GM19468 (cell line): Measurements from ENCODE around the gene RSKR.
"Not testable (repeated sequence)": the region's sequence is repeated elsewhere in the genome, so short reads cannot be mapped to it uniquely, and the experiment has no call there.

Experiments used
- ATAC-seq: cut with Tn5 transposase; IDR thresholded peaks from one replicate; pipeline ENCODE4 v1.9.1; 2021; ENCODE audit warnings: mild to moderate bottlenecking, moderate library complexity, moderate number of reproducible peaks; ENCODE audit not compliant: unreplicated experiment; ENCODE audit errors: extremely low read depth

The RSKR gene

DNA sequence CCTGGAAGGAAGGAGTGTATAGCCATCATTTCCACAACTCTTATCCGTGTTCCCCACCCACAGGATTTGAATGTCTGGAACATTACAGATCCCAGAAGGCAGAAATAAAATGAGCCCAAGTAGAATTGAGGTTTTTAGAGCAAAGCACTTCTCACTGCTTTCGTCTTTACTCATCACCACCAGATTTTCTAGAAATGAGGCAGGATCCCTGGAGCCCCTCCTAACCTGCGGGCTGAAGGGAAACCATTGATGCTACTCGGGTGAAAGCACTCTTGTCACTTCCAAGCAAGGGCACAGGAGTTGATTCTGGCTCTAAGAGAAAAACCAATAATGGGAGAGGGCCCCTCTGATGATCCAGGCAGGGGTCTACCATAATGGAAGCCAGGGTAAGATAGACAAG is 34.5 kb downstream of the RSKR start:
- ATAC-seq, result no peak

GRCh38 chr17:28578246-28579195 is 35.5 kb downstream of the RSKR start:
- ATAC-seq, result no peak

GRCh38 chr17:28577466-28577824 is 36.5 kb downstream of the RSKR start:
- ATAC-seq, result no peak

DNA sequence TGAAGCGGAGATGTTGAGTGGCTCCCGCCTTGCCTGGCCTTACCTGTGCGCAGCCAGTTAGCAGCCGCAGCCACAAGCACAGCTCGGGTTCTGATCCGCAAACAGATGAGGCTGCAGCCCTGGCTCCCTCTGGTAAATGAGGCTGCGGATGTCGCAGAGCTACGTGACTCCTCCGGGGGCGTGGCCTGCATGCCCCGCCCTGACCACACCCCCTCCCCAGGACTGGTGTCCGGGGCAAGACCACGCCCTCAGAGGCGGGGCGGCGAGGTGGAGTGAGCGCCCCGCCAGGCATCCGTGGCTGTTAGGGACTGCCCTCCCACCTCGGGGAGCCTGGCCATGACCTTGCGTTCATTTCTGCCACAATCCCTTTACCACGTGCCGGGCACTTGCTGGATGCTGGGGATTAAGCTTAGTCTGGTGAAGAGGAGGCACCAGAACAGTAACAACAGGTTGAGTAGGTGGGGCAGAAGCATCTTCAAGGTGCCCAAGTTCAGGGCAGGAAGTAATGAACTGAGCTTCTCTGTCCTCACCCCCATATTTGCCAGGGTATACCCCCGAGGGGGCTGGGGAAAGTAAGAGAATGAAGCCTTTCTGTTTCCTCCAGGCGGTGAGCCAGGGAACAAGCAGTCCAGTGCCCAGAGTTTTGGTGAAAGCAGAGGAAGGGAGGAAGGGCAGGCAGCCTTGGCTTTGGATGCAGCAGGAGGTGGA is 37.1 kb downstream of the RSKR start, which contains the start of gene ALDOC:
TSS of gene ALDOC (minus strand) at position 138 of the 708 bp plus-strand sequence. CDS start 1,363 bp downstream, outside the sequence.
- ATAC-seq, result peak; percentile 64

DNA sequence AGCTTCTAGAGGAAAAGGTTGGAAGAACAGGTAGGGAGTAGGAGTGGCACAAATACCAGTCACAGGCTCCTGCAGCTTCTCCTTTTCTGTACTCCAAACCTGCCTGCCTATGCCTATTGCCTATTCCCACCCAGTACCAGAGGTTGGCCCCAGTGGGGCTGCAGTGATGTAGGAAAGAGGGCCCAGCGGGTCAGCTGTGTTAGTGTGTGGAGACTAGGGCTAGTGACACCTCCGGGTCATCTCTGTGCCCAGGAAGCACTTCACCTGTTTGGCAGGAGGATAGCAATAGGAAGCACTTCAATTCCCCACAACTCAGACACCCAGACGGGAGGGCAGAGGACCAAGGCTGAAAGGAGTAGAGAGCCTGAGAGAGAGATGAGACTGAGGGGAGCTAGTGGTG is 38.0 kb downstream of the RSKR start:
- not testable (repeated sequence) for ATAC-seq

DNA sequence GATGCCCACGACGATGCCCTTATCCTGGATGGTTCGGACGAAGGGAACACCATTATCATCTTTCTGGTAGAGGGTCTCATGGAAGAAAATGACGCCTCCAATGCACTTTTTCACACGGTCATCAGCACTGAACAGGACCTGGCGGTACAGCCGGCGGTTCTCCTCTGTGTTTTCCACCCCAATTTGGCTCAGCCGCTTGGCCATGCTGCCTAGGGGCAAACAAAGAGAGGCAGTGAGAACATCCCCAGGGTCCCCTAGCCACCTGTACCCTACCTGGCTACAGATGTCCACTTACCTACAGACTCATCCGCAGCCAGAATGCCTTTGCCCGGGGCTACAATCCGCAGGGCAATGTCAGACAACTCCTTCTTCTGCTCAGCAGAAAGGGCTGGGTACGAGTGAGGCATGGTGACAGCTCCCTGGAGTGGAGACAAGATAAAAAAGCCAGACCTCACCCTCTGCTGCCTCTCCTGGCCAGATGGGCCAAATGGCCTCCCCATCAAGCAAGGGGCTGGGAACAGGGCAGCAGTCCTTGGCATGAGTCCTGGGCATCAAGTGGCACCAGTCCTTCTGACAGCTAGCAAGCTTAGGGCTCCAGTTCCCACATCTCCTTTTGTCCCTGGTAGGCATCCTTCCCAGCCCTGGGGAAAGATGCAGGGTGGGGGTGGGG is 38.7 kb downstream of the RSKR start:
- no peak for ATAC-seq

- ATAC-seq, result no peak
Observed at GRCh38 chr17:28574526-28574925, 39.5 kb downstream of the RSKR start.

- ATAC-seq, result no peak
Observed at GRCh38 chr17:28573966-28574480, 40.0 kb downstream of the RSKR start.

- ATAC-seq, result no peak
Observed at GRCh38 chr17:28573521-28573920, 40.5 kb downstream of the RSKR start.

GRCh38 chr17:28573040-28573380 is 41.0 kb downstream of the RSKR start:
- ATAC-seq, result no peak

DNA sequence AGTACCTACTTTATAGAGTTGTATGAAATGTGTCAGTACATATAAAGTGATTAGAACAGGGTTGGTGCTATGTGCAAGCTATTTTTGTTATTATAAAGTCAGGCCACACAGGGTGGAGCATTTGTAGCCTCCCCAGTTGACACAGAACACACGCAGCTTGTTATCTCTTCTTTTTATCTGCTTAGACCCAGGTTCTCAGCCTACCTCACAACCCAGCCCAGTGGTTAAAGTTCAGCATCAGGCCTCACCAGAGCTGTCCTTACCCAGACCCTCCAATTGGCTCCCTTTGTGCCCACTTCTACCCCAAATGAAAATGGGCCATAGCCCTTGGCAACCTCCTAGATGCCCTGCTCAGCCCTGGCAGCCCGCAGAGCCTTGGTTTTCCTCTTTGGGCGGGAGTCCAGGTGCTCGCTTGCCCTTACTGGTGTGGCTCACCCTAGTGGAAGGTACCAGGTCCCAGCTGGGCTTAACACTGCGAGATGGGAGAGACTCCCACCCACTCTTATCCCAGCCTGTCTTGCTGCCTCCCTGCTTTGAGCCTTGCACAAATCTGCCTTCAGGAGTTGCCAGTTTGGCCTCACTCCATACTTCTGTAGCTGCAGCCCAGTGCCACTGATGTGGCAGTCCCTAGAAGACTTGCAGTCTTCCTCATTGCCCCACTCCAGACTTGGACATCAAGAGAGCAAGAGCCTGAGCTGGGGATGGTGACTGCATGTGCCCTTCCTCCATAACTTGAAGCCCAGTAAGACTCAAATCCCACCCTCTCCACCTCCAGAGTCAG is 41.5 kb downstream of the RSKR start:
- no peak for ATAC-seq

DNA sequence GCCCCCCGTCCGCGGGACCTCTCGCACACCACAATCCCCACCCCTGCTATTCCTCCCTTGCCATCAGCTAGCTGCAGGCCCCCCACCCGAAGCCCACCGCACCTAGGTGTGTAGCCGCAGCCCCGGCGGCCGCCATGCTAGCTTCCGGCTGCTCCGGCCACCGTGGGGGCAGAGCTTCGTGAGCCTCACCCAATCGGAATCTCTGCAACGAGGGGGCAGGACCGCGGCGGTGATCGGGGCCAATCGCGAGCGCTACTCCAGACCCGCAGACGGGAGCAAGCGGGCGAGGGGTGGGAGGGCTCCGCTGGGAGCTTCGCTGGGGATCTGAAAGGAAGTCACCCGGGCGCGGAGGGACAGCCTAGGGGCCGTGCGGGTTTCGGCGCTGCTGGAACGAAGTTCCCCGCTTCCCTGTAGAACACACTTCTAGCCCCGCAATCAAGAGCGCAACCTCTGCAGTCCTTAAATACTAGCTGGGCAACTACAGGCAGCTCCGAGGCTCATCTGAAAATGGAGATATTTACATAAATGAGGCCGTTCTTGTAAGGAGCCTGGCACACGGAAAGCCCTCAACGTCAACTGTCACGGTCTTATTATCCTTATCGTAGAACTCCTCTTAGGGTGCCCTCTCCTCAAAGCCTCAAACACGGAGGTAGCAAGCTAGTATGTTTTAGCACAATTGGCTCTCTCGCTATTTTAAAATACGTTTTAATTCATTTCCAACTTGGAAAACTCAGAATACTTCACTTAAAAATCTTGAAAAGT is 42.4 kb downstream of the RSKR start, which contains the start of gene PIGS:
TSS of gene PIGS (minus strand) at position 164 of the 762 bp plus-strand sequence. CDS start at position 136, 28 bp downstream.
- peak; percentile 53 for ATAC-seq

- no peak for ATAC-seq
Observed at GRCh38 chr17:28570716-28571360, 43.1 kb downstream of the RSKR start.

- no peak for ATAC-seq
Observed at GRCh38 chr17:28569446-28569845, 44.5 kb downstream of the RSKR start.

- ATAC-seq, result no peak
Observed at GRCh38 chr17:28567604-28568003, 46.4 kb downstream of the RSKR start.

DNA sequence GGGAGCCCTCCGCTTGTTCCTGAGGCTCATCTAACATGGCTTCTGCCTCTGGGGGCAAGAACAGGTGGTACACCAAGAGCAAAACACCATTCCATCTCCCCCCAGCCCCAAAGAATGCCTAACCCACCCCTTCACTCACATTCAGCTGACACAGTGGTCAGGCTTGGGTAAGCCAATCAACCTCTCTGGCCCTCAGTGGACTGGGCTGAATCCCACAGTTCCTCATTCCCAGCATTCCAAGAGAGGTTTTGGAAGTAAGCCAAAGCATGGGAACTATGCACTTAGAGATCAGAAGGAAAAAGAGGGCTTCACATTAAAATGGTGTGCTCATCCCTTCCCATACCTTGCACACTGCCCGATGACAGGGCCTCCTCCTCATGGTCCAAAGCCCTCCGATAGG is 50.5 kb downstream of the RSKR start:
- no peak for ATAC-seq
